NCI-H1436 (cell line): ENCODE data around the gene ANKRD18B.
"Not testable (repeated sequence)": the region's sequence is repeated elsewhere in the genome, so short reads cannot be mapped to it uniquely, and the experiment has no call there.

ENCODE experiments used
- DNase-seq: peaks from one replicate; lab custom pipeline; 2025; lab: John Stamatoyannopoulos, UW

The ANKRD18B gene

DNA sequence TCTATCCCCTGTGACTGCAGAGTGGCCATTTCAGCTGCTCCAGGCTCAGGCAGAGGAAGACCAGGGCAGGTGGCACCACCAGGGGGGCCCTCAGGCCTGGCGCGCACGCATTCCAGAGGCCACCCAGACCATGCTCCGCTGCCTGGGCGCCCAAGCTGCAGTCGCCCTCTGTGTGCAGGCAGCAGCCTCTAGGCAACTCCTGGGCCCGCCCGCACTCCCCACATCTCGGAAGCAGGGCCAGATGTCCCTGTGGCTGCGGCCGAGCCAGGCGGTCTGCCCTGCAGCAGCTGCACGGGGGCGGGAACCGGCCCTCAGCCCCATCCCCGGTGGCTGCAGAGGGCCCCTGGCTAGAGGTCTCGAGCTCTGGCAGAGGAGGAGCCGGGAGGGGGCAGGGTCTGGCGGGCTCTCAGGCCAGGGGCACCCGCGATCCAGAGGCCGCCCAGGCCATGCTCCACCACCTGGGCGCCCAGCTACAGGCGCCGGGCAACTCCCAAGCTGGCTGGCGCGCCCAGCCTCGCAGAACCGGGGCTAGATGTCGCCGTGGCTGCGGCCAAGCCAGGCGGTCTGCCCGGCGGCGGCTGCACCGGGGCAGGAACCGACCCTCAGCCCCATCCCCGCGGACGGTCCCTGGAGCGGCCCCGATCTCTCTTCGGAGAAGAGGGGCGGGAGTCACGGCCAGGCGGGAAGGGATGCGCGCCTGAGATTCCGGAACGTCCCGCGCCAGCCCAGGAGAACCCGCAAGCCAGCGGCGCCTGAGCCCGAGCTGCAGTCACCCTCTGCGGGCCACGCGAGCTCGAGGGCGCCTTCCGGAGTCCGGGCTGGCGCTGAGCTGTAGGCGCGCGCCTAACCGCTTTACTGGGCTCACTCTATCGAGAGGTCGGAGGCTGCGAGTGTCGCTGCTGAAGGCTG, at the start of gene ANKRD18B:
TSS of gene ANKRD18B (plus strand) at position 855 of the 909 bp plus-strand sequence. CDS start 239 bp downstream, outside the sequence.
- DNase-seq, result not testable (repeated sequence)

DNA sequence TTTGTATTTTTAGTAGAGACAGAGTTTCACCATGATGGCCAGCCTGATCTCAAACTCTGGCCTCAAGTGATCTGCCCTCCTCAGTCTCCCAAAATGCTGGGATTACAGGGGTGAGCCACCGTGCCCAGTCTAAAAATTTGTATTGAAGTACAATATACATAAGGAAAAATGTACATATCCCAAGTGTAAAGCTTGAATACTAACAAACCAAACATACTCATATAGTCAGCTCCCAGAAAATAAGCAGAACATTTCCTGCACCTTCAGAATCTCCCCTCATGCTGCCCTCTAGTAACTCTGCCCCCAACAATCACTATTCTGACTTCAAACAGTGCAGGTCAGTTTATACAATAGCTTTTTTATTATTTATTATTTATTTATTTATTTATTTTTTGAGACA, 48.7 kb upstream of the ANKRD18B start:
- no peak for DNase-seq

DNA sequence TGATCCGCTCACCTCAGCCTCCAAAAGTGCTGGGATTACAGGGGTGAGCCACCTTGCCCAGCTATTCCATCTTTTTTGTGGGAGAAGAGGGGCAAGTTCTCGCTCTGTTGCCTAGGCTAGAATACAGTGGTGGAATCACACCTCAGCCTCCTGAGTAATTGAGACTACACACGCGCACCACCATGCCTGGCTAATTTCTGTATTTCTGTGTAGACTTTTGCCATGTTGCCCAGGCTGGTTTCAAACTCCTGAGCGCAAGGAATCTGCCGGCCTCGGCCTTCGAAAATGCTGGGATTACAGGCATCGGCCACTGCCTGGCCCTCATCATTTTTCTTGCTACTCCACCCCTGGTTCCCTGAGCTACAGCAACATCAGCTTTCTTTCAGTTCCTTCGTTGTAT, 47.5 kb upstream of the ANKRD18B start:
- DNase-seq, result no peak

DNA sequence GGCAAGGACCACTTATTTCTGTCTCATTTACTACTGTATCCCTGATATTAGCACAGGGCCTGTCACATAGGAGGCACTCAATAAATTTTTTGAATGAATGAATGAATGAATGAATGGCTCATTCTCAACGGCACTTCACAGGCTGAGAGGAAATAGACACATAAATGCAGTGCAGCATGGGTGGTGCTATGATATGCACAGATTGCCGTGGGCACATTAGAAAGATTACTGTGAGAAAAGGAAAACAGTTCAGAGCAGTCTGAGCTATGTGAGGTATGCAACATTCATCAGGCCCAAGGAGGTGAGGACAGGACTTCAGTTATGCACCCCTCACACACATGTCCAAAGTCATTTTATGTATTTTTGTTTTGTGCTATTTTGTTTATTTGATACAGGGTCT, 43.9 kb upstream of the ANKRD18B start:
- no peak for DNase-seq

DNA sequence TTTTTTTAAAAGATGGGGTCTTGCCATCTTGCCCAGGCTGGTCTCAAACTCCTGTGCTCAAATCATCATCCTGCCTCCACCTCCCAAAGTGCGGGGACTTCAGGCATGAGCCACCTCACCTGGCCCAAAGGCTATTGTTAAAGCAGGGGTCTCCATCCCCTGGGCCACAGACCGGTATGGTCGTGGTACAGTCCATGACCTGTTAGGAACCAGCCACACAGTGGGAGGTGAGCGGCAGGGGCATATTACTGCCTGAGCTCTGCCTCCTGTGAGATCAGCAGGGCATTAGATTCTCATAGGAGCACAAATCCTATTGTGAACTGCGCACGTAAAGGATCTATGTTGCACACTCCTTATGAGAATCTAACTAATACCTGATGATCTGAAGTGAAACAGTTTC, 43.1 kb upstream of the ANKRD18B start:
- no peak for DNase-seq

DNA sequence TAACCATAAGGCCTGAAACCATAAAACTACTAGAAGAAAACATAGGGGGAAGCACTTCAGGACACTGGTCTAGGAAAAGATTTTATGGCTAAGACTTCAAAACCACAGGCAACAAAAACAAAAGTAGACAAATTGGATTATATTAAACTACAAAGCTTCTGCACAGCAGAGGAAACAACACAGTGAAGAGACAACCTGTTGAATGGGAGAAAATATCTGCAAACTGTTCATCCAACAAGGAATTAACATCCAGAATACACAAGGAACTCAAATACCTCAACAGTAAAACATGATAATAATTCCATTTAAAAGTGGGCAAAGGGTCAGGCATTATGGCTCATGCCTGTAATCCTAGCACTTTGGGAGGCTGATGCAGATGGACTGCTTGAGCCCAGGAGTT, 38.7 kb upstream of the ANKRD18B start:
- not testable (repeated sequence) for DNase-seq

DNA sequence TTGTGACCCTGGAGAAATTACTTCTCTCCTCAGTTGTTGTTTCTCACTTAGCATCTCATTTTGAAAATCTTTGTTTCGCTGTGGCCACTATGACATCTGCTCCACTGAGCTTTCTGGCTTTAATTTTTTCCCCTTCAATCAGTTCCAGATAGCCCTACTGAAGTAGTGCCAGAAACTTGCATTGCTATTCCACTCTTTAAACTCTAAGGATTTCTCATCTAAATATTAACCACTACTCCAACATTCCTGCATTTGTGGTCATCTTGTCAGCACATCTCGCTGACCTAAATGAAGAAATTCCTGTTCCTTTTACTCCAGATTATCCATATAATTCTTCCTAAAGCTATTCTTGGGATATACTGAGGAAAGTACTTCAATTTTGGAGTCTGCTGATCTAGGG, 35.0 kb upstream of the ANKRD18B start:
- no peak for DNase-seq

DNA sequence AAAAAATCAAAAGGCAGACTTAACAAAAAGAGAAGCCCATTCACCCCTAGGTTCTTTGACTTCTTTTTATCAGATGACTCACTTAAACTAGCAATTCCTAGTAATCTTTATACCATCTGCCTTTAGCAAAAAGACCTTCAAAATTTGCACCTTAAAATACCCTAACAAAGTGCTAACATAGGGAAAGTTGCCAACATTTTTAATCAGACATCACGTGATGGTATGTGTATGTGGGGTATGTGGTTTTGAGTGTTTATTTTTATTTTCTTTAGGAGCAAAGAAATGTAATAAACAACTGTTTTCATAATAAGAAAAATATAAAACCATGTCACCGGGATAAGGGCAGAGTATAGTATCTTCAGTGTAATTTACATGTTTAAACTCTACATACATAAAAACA, 30.2 kb upstream of the ANKRD18B start:
- not testable (repeated sequence) for DNase-seq

DNA sequence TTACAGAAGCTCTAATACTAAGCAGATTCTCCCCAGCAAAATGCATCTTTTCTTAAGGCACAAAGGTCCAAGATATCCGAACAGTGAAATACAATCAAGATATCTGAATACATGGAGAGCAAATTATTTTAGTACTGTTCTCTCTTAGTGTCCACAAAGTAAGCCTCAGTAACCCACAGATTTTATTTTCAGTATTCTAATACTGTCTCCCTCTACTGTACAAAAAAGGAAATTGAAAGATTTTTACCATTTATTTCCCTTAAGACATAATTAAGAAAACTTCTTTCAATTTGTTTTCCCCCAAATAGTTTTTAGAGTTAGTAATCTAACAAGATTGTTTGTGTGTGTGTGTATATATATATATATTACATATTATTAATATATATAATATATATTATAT, 25.7 kb upstream of the ANKRD18B start:
- DNase-seq, result no peak

DNA sequence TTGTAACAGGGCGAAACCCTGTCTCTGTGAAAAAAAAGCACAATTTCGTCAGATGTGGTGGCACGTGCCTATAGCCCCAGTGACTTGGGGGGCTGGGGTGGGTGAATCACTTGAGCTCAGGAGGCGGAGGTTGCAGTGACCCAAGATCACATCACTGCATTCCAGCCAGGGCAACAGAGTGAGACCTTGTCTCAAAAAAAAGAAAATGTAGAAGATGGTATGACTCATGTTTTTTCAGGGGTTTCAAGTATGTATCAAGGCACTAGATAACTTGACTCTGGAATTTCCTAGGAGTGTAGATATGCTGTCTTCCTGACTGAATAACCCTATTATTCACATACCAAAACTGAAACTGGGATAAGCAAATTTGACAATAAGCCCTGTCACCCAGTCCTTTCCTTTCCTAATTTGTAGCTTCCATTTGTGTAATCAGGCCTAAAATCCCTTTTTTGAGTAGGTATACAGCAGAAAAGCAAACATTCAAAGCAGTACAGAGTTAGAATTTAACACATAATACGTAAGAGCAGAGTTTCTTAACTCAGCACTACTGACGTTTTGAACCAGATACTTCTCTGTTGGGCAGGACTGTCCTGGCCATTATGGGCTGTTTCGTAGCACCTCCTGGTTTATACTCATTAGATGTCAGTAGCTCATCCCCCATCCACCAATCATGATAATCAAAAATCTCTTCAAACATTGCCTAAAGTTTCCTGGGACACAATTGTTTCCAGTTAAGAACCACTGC, 17.3 kb upstream of the ANKRD18B start:
- no peak for DNase-seq

DNA sequence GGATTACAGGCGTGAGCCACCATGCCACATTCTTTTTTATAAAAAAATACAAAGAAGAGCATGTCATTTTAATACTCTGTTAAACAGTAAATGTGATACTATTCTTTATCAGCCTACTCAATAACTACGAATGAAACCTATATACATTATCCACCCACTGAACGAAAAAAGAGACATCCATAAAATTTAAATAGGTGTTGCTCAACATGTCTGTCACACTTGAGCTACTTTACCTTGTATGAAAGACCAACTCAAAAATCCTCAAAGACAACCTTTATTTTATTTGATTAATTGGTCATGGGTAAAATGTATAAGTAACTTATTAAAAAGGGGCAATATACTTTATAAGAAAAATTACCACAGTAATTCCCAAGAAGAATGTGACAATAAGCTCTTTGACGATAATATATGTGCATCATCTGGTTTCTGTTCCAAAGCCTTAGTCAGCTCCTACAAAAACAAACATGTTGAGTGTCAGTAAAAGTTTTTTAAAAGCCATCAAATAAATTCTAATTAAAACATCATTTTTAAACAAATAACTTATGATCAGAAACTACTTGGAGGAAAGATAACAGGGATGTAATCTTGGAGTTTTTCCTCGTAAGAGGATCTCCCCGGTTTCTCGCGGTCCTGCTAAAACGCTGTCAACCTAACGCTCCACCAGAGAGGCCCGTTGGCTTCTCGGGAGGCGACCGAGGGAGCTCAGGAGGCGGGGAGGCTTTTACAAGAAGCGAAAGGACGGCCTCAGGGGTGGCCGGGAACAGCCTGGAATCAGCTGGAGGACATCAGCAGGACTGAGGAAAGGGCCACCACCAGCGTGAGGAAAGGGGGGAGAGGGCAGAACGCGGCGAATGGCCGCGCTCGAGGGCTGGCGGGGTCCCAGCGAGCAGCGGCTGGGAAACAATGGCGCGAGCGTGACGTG, 13.5 kb upstream of the ANKRD18B start:
- peak; percentile 37 for DNase-seq

DNA sequence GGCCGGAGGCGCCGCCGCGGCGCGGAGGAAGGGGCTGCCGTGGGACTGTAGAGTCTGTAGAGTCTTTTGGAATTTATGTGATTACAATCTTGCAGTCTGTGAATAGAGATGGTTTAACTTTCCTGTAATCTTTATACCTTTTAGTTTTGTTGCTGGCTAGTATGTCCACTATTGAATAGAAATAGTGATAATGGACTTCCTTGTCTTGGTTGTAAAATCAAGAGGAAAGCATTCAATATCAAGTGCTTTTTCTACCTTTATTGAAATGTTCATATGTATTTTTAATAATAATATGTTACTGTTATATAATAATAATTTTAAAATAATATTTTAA, 12.9 kb upstream of the ANKRD18B start:
- DNase-seq, result not testable (repeated sequence)

DNA sequence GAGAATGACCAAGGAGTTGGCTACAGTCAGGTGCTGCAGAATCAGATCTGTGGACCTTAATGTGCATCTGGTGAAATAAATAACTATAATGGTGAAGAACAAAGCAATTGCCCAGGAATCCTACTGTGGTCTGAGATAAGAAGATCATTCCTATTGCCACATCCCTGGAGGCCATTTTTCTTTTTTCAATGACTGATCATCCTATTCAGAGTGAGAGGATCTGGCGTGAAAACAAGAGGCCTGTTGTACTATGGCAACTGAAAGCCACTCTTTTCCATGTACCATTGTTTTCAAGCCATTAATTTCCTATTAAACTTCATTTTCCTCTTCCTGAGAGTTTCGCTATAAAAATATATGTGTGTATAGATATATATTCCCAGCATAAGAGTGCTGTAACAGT, 11.5 kb upstream of the ANKRD18B start:
- DNase-seq, result not testable (repeated sequence)

DNA sequence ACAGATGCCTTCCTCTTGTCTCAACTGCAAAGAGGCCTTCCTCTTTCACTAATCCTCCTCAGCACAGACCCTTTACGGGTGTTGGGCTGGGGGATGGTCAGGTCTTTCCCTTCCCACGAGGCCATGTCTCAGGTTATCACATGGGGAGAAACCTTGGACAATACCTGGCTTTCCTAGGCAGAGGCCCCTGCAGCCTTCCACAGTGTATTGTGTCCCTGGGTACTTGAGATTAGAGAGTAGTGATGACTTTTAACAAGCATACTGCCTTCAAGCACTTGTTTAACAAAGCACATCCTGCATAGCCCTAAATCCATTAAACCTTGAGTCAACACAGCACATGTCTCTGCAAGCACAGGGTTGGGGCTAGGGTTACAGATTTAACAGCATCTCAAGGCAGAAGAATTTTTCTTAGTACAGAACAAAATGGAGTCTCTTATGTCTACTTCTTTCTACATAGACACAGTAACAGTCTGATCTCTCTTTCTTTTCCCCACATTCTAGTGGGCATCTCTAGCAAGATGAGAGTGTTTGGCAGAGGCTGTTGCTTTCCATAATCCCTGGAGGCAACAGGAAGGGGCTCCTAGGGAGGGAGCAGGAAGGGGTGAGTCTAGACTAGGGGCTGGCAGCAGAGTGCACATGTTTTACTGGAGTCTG, 8.6 kb upstream of the ANKRD18B start:
- not testable (repeated sequence) for DNase-seq

DNA sequence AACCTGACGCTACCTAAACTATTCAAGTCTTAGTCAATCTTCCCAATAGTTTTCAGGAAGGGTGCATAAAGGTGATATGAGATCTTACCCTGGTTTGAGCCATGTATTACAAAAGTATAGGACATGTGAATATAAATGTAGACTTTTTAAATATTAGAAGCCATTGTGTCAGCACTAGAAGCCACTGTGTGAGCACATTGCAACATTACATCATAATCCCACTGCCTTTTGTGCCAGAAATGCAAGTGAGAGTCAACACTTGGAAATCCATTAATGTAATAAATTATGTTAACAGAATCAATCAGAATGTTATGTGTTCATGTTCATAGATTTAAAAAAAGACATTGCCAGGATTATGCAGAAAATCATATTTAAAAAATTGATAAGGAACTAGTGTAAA, 7.7 kb upstream of the ANKRD18B start:
- DNase-seq, result not testable (repeated sequence)

DNA sequence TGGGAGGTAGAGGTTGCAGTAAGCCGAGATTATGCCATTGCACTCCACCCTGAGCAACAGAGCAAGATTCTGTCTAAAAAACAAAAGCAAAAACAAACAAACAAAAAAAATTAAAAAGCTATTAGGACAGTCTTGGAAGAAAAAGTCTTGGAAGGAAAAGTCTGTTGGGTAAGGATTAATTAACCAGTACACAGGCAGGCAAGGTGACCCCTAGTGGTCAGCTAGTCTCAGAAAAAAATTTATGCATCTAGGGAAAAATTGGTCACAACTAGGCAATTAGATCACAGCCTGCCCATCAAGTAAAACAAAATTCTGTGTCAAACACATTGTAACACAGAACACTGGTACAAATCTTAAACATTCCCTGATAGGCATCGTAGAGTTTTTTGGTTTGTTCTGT, 6.7 kb upstream of the ANKRD18B start:
- DNase-seq, result no peak

DNA sequence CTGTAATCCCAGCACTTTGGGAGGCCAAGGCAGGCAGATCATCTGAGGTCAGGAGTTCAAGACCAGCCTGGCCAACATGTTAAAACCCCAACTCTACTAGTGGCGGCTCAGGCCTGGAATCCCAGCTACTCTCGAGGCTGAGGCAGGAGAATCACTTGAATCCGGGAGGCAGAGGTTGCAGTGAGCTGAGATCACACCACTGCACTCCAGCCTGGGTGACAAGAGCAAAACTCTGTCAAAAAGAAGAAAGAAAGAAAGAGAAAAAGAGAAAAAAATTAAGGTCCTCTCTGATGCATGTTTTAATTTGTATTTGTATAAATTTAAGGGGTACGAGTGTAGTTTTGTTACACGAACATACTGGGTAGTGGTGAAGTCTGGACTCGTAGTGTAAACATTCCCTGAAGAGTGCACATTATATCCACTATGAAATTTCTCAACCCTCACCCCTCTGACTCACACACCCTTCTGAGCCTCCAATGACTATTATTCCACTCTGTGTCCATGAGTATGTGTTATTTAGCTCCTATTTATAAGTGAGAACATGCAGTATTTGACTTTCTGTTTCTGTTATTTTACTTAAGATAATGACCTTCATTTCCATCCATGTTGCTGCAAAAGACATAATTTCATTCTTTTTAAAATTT, 6.0 kb upstream of the ANKRD18B start:
- not testable (repeated sequence) for DNase-seq

DNA sequence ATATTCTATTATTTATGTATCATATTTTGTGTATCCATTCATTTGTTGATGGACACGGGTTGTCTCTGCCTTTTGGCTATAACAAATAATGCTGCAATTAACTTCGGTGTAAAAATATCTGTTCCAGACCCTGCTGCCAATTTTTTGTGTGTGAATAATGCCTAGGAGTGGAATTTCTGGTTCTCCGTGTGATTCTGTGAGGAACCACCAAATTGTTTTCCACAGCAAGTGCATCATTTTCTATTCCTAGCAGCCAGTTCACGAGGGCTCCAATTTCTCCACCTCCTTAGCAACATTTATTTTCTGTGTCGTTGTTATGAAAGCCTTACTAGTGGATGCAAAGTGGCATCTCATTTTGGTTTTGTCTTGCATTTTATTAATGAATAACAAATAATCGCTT, 2.2 kb upstream of the ANKRD18B start:
- DNase-seq, result not testable (repeated sequence)

DNA sequence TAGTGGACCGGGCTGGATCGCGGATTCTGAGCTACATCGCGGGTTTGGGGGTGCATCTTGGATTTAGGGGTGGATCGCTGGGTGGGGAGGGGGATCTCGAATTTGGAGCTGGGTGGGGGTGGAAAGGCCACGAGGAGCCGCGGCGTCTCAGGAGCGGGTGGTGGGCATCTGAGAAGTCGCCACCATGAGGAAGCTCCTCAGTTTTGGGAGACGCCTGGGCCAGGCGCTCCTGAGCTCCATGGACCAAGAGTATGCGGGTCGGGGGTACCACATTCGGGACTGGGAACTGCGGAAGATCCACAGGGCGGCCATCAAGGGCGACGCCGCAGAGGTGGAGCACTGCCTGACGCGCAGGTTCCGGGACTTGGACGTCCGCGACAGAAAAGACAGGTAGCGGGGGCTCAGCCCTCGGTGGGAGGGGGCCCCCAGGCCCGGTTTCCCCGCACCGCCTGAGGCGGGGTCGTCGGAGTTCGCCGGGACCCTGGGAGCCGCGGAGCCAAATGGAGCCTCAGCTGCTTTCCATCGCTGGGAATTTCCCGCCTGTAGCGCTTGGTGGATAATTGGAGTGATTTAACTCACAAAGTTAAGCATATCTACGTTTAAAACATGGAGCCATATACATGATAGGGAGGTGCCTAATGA, 376 bp downstream of the ANKRD18B start:
- DNase-seq, result no peak

DNA sequence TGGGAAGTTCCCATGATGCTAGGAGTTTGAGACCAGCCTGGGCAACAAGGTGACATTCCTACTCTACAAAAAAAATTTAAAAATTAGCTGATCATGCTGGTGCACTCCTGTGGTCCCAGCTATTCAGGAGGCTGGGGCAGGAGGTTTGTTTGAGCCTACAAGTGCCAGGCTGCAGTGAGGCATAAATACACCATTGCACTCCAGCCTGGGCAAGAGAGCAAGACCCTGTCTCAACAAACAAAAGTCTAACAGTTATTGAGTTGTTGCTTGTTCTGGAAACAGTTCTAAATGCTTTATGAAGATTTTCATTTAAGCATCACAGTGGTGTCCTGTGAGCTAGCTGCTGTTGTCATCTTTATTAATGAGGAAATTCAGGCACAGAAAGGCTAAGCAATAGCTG, 4.0 kb downstream of the ANKRD18B start:
- not testable (repeated sequence) for DNase-seq

DNA sequence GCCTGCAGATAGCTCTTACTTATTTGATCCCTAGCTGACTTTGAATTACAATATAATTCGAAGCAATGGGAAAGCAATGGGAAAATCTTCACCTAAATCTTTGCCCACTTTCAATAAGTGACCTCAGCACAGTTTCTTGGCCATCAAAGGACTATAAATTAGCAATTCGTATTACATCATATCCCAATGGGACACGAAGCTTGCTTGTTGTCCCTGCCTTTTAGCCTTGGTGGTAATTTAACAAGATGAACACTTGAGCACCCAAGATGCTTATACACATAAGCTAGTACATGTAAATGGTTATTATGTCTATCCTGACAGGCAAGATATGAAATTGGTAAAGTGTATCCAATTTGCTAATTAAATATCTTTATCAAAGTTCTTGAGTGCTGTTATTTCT, 9.9 kb downstream of the ANKRD18B start:
- DNase-seq, result not testable (repeated sequence)
